Measurements from ENCODE around the gene VGLL4.

The VGLL4 gene

DNA sequence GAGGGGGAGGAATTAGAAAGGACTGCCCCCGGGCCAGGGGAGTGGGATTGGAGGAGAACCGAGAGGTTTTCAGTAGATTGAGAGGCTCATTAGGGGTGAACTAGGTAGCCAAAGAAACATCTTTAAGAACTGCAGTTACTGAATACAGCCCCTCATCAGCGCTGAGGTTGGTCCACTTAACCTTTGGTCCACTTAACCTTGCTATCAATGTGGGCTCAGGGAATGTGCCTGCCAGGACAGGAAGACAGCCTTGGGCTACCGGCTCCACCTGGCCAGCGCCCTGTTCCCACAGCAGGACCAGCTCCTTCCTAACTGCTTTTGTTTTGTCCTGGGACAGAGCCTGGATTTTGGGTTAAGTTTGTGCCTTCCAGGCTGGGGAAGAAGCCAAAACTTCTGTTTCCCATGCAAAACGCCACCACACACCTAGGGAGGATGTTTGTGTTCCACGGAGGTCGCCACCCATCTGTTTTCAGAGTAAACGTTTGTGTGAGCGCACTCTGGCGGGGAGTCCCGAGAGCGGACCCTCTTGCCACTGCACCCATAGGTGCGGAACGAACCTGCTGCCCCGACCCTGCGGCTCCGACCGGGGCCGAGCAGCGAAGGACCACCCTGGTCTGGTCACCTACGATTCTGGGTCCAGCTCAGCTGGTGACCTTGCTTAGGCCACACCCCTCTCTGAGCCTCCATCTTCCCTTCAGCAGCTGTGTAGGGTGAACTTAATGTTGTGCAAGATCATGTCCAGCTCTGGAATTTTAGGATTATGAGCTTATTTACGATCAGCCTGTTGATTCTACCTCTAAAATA lies 107.4 kb downstream of the VGLL4 start:
- ChIA-PET CTCF (no interaction called here), POLR2A (no interaction called here)
- no peak for DNase-seq (ENCODE audit: extremely low spot score)
- TF ChIP-seq, protein P1, sequence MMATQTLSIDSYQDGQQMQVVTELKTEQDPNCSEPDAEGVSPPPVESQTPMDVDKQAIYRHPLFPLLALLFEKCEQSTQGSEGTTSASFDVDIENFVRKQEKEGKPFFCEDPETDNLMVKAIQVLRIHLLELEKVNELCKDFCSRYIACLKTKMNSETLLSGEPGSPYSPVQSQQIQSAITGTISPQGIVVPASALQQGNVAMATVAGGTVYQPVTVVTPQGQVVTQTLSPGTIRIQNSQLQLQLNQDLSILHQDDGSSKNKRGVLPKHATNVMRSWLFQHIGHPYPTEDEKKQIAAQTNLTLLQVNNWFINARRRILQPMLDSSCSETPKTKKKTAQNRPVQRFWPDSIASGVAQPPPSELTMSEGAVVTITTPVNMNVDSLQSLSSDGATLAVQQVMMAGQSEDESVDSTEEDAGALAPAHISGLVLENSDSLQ (IDR thresholded peaks at IDR 0.05) = no peak
- TF ChIP-seq SUZ12 (IDR thresholded peaks at IDR 0.05) = no peak
- no peak for TF ChIP-seq LEF1 (IDR thresholded peaks at IDR 0.05; ENCODE audit: borderline replicate concordance)

DNA sequence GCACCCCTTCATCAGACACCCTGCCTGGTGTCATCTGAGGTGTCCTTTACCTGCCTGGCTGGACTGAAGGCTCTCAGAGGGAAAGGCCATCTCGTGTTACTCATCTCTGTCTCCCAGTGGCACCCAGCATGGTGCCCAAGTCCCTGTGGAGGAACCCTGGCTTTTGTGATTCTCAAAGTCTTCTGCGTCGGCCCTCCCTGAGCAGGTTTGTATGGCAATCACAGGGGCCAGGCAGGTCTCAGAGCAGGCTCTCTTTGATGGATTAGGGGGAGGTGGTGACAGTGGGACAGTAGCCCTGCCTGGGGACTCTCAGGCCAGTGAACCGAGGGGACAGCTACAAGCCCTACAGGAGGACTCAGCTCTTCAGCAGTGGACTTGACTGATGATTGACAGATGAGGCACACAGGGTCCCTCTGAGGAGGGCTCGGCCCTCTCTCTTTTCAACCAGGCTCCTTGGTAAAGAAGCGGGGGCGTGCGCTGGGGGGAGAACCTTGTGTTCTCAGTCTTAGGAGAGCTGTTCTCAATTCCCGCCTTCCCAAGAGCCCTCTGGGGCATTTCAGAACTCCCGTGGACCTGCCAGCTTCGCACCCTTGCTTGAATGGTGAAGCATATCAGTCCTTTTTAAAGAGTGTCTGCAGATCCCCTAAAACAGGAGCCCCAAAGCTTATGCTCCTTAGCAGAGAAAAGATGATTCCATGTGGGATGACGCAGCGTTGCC lies 108.3 kb downstream of the VGLL4 start:
- ChIA-PET CTCF (interaction anchor here (0.6 kb wide), 2 partner anchors 9 to 116 kb away, joined by 3 to 4 read pairs; no protein-coding TSS in a partner anchor), POLR2A (no interaction called here)
- no peak for DNase-seq (ENCODE audit: extremely low spot score)
- TF ChIP-seq LEF1 (IDR thresholded peaks at IDR 0.05; ENCODE audit: borderline replicate concordance) = no peak
- no peak for TF ChIP-seq FOXA1 (IDR thresholded peaks at IDR 0.05)
- TF ChIP-seq FOXM1 (IDR thresholded peaks at IDR 0.05; ENCODE audit: borderline replicate concordance) = no peak

DNA sequence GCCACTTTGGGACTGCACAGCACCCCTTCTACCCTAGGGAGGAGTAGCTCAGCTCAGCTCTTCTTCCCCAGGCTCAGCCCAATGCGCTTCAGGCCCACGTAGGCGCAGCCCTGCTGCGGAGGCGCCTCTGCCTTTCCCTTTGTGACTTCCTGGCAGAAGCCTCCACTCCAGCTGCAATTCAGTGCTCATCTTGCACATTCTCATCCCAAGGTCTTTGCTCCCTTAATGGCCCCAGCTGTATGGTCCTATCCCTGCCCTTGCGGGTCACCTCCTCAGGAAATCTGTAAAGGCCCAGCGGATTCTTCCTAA lies 109.0 kb downstream of the VGLL4 start:
- TF ChIP-seq L3MBTL2 (conservative IDR thresholded peaks at IDR 0.05) (no peak), FOXK2 (IDR thresholded peaks at IDR 0.05) (no peak), BHLHE40 (IDR thresholded peaks at IDR 0.05; ENCODE audit: borderline replicate concordance) (no peak), SUZ12 (IDR thresholded peaks at IDR 0.05) (no peak), LEF1 (IDR thresholded peaks at IDR 0.05; ENCODE audit: borderline replicate concordance) (no peak), SP1 (IDR thresholded peaks at IDR 0.05) (no peak), TARDBP (IDR thresholded peaks at IDR 0.05) (no peak)
- ChIA-PET CTCF (interaction anchor here (0.6 kb wide), 1 partner anchor 117 kb away, joined by 4 read pairs; no protein-coding TSS in a partner anchor), POLR2A (no interaction called here)
- no peak for DNase-seq (ENCODE audit: extremely low spot score)

DNA sequence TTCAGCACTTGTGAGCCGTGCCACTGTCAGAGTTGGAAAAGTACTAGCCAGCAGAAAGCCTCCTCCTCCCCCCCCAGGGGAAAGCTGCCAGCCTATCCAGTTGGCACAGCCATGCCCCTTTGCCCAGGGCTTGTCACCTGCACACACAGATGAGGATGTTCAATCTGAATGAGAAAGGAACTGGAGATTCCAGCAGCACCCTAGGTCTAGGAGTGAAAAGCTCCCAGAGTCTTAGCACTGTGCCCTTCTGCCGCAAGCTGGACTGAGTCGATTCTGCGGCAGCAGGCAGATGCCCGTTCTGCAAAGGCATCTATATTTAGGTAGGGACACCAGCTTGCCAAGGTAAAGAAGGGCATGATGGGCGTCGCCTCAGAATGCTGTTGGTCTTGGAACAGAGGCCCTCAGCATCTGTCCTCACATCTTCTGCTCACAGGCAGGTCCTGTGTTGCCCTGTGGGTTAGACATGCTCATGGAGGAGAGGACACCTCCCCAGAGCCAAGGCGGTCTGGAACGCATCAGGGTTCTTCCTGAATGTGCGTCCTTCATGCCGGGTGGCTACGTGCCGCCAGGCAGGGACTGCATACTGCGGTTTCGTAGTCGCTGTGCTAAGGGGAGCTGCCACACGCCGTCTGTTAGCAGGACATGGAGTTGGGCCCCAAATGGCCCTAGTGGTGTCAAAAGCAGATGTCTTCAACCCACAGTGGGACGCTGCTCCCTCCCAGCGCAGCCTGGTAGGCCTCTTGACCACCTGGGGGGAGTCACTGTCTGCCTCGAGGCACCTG lies 109.5 kb downstream of the VGLL4 start:
- ChIA-PET CTCF (interaction anchor here (0.6 kb wide), 2 partner anchors 23 to 117 kb away, joined by 3 to 4 read pairs; no protein-coding TSS in a partner anchor), POLR2A (no interaction called here)
- TF ChIP-seq ELF4 (IDR thresholded peaks at IDR 0.05) (no peak), TARDBP (IDR thresholded peaks at IDR 0.05) (no peak), SP1 (IDR thresholded peaks at IDR 0.05) (no peak), SUZ12 (IDR thresholded peaks at IDR 0.05) (no peak), L3MBTL2 (conservative IDR thresholded peaks at IDR 0.05) (no peak), ZNF384 (IDR thresholded peaks at IDR 0.05) (no peak), FOXM1 (IDR thresholded peaks at IDR 0.05; ENCODE audit: borderline replicate concordance) (no peak), HDGF (IDR thresholded peaks at IDR 0.05; ENCODE audit: borderline replicate concordance) (no peak)
- DNase-seq (ENCODE audit: extremely low spot score) = no peak

DNA sequence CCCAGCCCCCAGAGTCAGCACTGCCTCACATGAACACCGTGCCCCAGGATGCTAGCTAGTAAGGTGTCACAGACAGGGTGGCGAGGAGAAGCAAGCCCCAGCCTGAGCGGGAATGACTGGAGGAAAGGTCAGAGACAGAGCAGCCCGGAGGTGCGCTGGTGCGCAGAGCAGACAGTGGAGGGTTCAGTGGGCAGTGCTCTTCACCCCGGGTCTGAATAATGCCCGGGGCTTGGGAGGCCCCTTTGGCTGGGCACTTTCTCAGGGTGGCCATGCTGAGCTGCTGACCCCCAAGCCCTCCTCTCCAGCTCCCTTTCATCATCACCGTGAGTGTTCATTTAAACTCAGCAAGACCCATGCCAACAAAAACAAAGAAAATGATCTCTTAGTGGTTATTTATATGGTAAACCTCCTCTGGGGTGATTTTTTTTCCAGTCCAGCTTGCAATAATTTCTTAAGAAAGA lies 110.8 kb downstream of the VGLL4 start:
- CTCF ChIA-PET = interaction anchor here (1.8 kb wide), 1 partner anchor 118 kb away, joined by 5 read pairs; no protein-coding TSS in a partner anchor
- POLR2A ChIA-PET = no interaction called here
- no peak for DNase-seq (ENCODE audit: extremely low spot score)
- TF ChIP-seq ZNF384 (IDR thresholded peaks at IDR 0.05) (no peak), FOXA1 (IDR thresholded peaks at IDR 0.05) (no peak), BHLHE40 (IDR thresholded peaks at IDR 0.05; ENCODE audit: borderline replicate concordance) (no peak), TARDBP (IDR thresholded peaks at IDR 0.05) (no peak), CTBP1 (IDR thresholded peaks at IDR 0.05; ENCODE audit: borderline replicate concordance) (no peak), ELF4 (IDR thresholded peaks at IDR 0.05) (no peak), L3MBTL2 (conservative IDR thresholded peaks at IDR 0.05) (no peak), SP1 (IDR thresholded peaks at IDR 0.05) (no peak), NFRKB (IDR thresholded peaks at IDR 0.05) (no peak), LEF1 (IDR thresholded peaks at IDR 0.05; ENCODE audit: borderline replicate concordance) (no peak), FOXM1 (IDR thresholded peaks at IDR 0.05; ENCODE audit: borderline replicate concordance) (no peak), SUZ12 (IDR thresholded peaks at IDR 0.05) (no peak), ARNT (IDR thresholded peaks at IDR 0.05) (no peak), HDGF (IDR thresholded peaks at IDR 0.05; ENCODE audit: borderline replicate concordance) (no peak)

DNA sequence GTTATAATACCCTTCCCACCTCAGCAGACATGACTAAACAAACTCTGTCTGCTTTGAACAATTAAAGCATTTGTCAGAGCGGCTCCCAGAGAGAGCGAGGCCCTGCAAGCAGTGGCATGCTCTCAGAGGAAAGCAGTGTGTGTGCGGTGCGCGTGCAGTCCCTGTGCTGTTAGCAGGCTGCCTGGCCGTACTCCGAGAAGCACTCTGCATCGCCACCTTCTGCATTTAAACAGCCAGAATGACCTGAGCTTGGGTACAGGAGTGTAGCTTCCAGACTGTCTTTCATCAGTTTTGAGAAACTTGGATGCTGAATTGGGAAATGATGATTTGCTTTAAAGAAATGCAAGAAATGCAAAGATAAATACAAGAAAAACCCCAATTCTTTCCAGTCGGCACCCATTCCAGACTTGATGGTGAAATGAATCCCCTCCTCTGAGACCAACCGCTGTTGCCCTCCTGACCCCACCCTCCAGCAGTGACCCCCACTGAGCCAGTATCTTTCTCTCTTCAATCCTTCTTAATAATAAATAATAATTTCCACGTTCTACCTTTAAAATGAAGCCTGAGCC lies 113.5 kb downstream of the VGLL4 start:
- CTCF ChIA-PET = no interaction called here
- POLR2A ChIA-PET = no interaction called here
- DNase-seq (ENCODE audit: extremely low spot score) = no peak
- TF ChIP-seq FOXM1 (IDR thresholded peaks at IDR 0.05; ENCODE audit: borderline replicate concordance) (no peak), L3MBTL2 (conservative IDR thresholded peaks at IDR 0.05) (no peak), ARNT (IDR thresholded peaks at IDR 0.05) (no peak), HDGF (IDR thresholded peaks at IDR 0.05; ENCODE audit: borderline replicate concordance) (no peak), TARDBP (IDR thresholded peaks at IDR 0.05) (no peak), FOXK2 (IDR thresholded peaks at IDR 0.05) (no peak), SP1 (IDR thresholded peaks at IDR 0.05) (no peak), SUZ12 (IDR thresholded peaks at IDR 0.05) (no peak)
- TF ChIP-seq, protein P1 (IDR thresholded peaks at IDR 0.05) = no peak
